ENCODE measurements around the gene PVRIG. TPM values are rescaled to one million over a fixed set of nuclear protein-coding genes. Genes with fewer than 3 reads are reported as not detected.
A peak's percentile ranks its signal among the peaks of the same experiment; 100 is the strongest.
"Not testable (repeated sequence)": the region's sequence is repeated elsewhere in the genome, so short reads cannot be mapped to it uniquely, and the experiment has no call there.

PVRIG gene
- total RNA-seq, 2 donors from 2014 or later, result not detected

DNA sequence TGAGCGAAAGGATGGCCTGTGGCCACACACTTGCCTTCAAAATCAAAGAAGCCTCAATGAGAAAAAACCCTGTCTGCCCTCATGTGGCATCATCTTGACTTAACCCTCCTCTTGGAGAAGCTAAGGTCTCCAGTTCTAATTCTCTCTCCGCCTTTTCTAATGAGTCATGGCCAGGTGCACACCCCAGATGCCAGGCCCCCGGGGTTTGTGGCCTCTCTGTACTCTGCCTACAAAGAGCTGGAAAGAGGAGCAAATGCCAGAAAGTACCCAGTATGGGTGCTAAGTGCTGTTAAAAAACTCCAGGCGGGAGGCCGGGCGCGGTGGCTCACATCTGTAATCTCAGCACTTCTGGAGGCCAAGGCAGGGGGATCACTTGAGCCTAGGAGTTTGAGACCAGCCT, 20.2 kb downstream of the PVRIG start:
- intact Hi-C loops (cut with DNase I); H3K27ac ChIP-seq; H3K27me3 ChIP-seq (replicated peaks; ENCODE audit: insufficient read depth); H3K36me3 ChIP-seq; H3K4me1 ChIP-seq (replicated peaks); H3K9me3 ChIP-seq; H3K4me3 ChIP-seq; DNase-seq (ENCODE audit: low spot score): not testable (repeated sequence)
- WGBS, result 92% methylated on average over 7 of the region's 7 CpGs

DNA sequence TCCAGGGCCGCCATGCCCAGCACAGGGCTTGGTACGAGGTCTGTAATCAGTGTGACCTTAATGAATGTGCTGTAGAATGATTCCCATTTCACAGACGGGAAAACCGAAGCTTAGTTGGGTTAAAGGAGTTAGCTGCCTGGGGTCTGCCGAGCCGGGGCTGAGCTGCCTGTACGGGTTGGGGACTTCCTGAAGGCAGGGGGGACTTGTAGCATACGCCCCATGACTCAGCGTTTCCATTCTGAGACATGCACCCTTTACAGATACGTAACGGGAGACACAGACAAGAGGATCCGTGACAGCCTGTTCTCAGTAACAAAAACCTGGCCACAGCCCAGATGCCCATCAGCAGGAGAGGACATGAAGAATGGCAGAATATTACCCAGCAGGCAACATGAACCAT, 23.6 kb downstream of the PVRIG start:
- intact Hi-C loops (cut with DNase I); H3K4me3 ChIP-seq; H3K27ac ChIP-seq; DNase-seq (ENCODE audit: low spot score); H3K4me1 ChIP-seq (replicated peaks); H3K9me3 ChIP-seq; H3K27me3 ChIP-seq (replicated peaks; ENCODE audit: insufficient read depth); H3K36me3 ChIP-seq: not testable (repeated sequence)
- 71% methylated on average over 12 of the region's 12 CpGs for WGBS

DNA sequence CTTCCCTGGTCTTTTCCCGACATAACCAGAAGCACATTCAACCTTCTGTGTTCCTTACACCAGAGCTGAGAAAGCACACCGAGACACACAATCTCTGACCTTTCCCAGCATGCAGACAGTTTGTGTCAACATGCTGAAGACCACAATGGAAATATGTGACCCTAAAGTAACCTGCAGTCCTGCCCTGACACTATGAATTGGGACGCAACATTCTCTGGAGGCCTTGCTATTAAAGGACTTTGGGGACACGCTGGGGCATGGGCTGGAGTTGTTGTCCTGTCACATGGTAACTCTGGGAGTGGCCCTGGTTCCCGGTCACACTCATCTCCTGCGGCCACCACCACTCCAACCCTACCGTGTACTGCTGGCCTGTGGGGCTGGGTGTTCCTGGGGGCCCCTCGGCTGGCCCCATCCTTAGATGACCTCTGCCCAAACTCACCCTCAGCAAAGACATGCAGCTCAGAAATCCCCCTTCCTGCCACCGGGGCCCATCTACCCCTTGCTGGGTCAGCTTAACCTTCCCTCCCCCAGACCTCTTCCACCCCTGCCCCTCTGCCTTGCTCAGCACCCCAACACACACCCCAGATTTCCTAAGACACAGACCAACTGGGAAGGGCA, 25.3 kb downstream of the PVRIG start:
- H3K9me3 ChIP-seq; H3K27ac ChIP-seq; H3K36me3 ChIP-seq; intact Hi-C loops (cut with DNase I); H3K27me3 ChIP-seq (replicated peaks; ENCODE audit: insufficient read depth); DNase-seq (ENCODE audit: low spot score); H3K4me1 ChIP-seq (replicated peaks); H3K4me3 ChIP-seq: not testable (repeated sequence)
- 50% methylated on average over 9 of the region's 9 CpGs for WGBS

DNA sequence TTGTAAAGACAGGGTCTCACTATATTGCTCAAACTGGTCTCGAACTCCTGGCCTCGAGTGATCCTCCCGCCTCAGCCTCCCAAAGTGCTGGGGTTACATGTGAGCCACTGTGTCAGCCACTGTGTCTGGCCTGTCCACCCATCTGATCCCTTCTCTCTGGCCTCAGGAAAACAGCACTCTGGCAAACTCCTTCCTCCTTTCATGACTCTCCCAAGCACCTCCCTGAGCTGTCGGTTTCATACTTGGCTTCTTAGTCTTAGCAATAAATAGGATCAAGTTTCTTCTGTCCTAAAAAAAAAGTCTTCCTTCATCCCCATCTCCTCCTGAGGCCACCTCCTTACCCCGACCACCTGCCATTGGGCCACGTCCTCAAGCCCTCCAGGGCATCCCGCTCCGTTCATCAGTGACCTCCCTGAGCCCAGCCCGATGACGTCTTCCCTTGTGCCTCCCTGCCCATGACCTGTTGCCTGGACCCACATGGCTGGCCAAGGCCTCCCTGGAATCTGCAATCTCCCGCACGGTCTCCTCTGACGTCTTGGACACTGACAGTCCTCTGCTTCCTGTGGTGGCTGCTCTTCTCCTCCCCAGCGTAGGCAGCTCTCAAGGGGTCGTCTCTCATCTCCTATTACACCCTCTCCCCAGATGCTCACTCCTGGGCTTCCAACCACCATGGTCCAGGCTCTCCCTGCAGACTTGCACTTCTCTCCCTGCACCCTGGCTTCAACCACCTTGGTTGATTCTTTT, 26.5 kb downstream of the PVRIG start:
- intact Hi-C loops (cut with DNase I), result not testable (repeated sequence)
- 61% methylated on average over 15 of the region's 15 CpGs for WGBS

DNA sequence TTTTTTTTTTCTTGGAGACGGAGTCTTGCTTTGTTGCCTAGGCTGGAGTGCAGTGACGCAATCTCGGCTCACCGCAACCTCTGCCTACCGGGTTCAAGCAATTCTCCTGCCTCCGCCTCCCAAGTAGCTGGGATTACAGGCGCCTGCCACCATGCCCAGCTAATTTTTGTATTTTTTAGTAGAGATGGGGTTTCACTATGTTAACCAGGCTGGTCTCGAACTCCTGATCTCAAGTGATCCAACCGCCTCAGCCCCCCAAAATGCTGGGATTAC, 27.1 kb downstream of the PVRIG start:
- DNase-seq (ENCODE audit: low spot score); intact Hi-C loops (cut with DNase I); H3K4me3 ChIP-seq; H3K9me3 ChIP-seq; H3K27me3 ChIP-seq (replicated peaks; ENCODE audit: insufficient read depth); H3K4me1 ChIP-seq (replicated peaks); H3K36me3 ChIP-seq: not testable (repeated sequence)
- 91% methylated on average over 9 of the region's 9 CpGs for WGBS
- H3K27ac ChIP-seq, result peak overlapping the region; percentile 35 to 69

More for the DNA sequence above, 26.5 kb downstream of the PVRIG start:
- H3K27me3 ChIP-seq (replicated peaks; ENCODE audit: insufficient read depth); H3K9me3 ChIP-seq; H3K4me3 ChIP-seq; H3K27ac ChIP-seq; H3K4me1 ChIP-seq (replicated peaks); DNase-seq (ENCODE audit: low spot score); H3K36me3 ChIP-seq: not testable (repeated sequence)

DNA sequence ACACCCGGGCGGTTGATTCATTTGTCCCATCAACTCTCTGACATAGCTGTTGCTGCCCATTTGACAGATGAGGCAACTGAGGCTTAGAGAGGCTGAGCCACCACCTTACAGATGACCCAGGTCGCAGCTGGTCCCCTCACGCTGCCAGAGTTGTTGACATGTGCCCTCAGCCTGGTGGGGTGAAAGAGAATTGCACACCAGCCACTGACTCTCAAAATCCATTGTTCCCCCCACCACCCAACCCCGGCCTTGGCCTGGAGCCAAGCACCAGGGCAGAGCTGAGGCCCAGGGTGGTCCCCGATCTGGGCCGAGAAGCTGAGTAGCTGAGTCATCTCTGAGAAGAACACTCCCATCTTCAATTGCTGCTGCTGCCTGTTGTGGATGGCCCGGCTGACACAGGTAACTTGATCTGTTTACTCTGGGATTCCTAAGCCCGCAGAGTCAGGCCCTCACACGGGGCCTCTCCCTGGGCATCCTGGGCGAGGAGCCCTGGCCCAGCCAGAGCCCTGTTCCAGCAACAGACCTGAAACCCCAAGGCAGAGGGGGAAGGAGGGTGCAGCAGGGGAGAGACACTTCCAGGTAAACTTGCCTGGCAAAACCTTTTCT, 27.5 kb downstream of the PVRIG start:
- no peaks in the 10 kb centered on the region for H3K4me1 ChIP-seq (replicated peaks)
- H3K36me3 ChIP-seq, result no peaks in the 10 kb centered on the region
- WGBS, result 37% methylated on average over 11 of the region's 11 CpGs
- no peaks in the 10 kb centered on the region for H3K9me3 ChIP-seq
- H3K27me3 ChIP-seq (replicated peaks; ENCODE audit: insufficient read depth), result no peaks in the 10 kb centered on the region
- no peak overlapping the region for H3K4me3 ChIP-seq
- peak; percentile 80 for DNase-seq (ENCODE audit: low spot score)
- intact Hi-C loops (cut with DNase I), result no loop called here
- TF ChIP-seq POLR2AphosphoS5 (IDR thresholded peaks at IDR 0.05) (peak; percentile 65), POLR2A (IDR thresholded peaks at IDR 0.05) (no peak)
- TF ChIP-seq, protein P1, sequence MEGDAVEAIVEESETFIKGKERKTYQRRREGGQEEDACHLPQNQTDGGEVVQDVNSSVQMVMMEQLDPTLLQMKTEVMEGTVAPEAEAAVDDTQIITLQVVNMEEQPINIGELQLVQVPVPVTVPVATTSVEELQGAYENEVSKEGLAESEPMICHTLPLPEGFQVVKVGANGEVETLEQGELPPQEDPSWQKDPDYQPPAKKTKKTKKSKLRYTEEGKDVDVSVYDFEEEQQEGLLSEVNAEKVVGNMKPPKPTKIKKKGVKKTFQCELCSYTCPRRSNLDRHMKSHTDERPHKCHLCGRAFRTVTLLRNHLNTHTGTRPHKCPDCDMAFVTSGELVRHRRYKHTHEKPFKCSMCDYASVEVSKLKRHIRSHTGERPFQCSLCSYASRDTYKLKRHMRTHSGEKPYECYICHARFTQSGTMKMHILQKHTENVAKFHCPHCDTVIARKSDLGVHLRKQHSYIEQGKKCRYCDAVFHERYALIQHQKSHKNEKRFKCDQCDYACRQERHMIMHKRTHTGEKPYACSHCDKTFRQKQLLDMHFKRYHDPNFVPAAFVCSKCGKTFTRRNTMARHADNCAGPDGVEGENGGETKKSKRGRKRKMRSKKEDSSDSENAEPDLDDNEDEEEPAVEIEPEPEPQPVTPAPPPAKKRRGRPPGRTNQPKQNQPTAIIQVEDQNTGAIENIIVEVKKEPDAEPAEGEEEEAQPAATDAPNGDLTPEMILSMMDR (IDR thresholded peaks at IDR 0.05), result no peak
- H3K27ac ChIP-seq, result peak overlapping the region; percentile 35 to 69

DNA sequence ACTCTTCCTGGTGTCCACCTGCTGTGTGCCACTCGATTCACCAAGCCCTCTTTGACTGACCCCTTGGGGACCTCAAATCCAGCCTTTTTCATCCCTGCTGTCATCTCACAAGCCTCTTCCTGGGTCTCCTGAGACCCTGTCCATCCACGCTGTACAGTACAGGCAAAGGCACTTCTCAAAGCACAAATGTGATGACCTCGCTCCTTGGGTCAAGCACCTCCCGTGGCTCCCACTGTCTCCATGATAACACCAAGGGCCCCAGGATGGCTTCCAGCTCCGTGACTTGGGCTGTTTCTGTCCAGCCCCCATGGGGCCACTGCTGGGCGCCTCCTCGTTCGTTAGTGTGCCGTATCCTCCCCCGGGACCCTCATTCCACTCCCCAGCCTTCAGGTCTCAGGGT, 28.7 kb downstream of the PVRIG start:
- Histone ChIP-seq H3K36me3 (no peaks in the 10 kb centered on the region), H3K4me1 (replicated peaks) (no peaks in the 10 kb centered on the region), H3K4me3 (no peak overlapping the region), H3K27ac (no peak overlapping the region), H3K27me3 (replicated peaks; ENCODE audit: insufficient read depth) (no peaks in the 10 kb centered on the region), H3K9me3 (no peaks in the 10 kb centered on the region)
- intact Hi-C loops (cut with DNase I), result no loop called here
- no peak for TF ChIP-seq POLR2AphosphoS5 (IDR thresholded peaks at IDR 0.05)
- no peak for TF ChIP-seq POLR2A (IDR thresholded peaks at IDR 0.05)
- TF ChIP-seq, protein P1 (IDR thresholded peaks at IDR 0.05), result no peak
- DNase-seq (ENCODE audit: low spot score), result no peak
- WGBS, result 86% methylated on average over 10 of the region's 10 CpGs

Measured in prostate gland (tissue), 2 donors.